Esophagus squamous epithelium (tissue), 5 donors: ENCODE results near the gene DACT2. TPM values are rescaled to one million over a fixed set of nuclear protein-coding genes. Genes with fewer than 3 reads are reported as not detected.
A peak's percentile ranks its signal among the peaks of the same experiment; 100 is the strongest.
"Not testable (repeated sequence)": the region's sequence is repeated elsewhere in the genome, so short reads cannot be mapped to it uniquely, and the experiment has no call there.

Experiments
- DNase-seq: peaks from one replicate; lab custom pipeline; 2025; lab: John Stamatoyannopoulos, UW
- H3K27ac ChIP-seq, 4 donors: fragments of 200-600 bp; sonication (generic); one replicate each; pipeline ENCODE4 v1.5.1; 2016 to 2019; ENCODE audit warnings: mild to moderate bottlenecking in 1 of 4
- H3K27me3 ChIP-seq, 4 donors: fragments of 200-600 bp; sonication (generic); 1 replicate in 3 of 4; 2 replicates in 1 of 4; pipeline versions ENCODE4 v1.5.1 to v1.6.0; 2017 to 2021; ENCODE audit warnings: antibody characterized with exemption in 1 of 4
- H3K36me3 ChIP-seq, 3 donors: fragments of 200-600 bp; sonication (generic); one replicate each; pipeline ENCODE4 v1.5.1; 2016 to 2019
- H3K4me1 ChIP-seq, 3 donors: fragments of 200-600 bp; sonication (generic); one replicate each; pipeline ENCODE4 v1.5.1; 2017 to 2019
- H3K4me3 ChIP-seq, 4 donors: fragments of 200-600 bp; sonication (generic); 1 replicate in 3 of 4; 2 replicates in 1 of 4; pipeline ENCODE4 v1.5.1; 2016 to 2019; ENCODE audit warnings: mild to moderate bottlenecking in 2 of 4, moderate library complexity in 1 of 4
- H3K9me3 ChIP-seq, 3 donors: fragments of 200-600 bp; sonication (generic); one replicate each; pipeline ENCODE4 v1.5.1; 2016 to 2019
- CTCF ChIP-seq, 6 experiments: fragments of 450-650 bp in 4 of 6; fragments of 200-600 bp in 2 of 6; sonication (generic) in 2 of 6; IDR thresholded peaks; one replicate each; pipeline ENCODE4 v1.5.1; 2016 to 2019; ENCODE audit warnings: antibody characterized with exemption in 6 of 6, mild to moderate bottlenecking in 4 of 6, moderate library complexity in 4 of 6
- POLR2A ChIP-seq, 4 donors: fragments of 450-650 bp; IDR thresholded peaks; one replicate each; pipeline ENCODE4 v1.6.1; 2017; ENCODE audit warnings: antibody characterized with exemption in 4 of 4, mild to moderate bottlenecking in 4 of 4, moderate library complexity in 3 of 4
- WGBS, 2 donors: methylation state at CpG; one replicate each; pipeline ENCODE4 v1.1.5; 2018; 5-methylcytosine and 5-hydroxymethylcytosine counted together
- intact Hi-C: fragments of 100-400 bp; cut with DNase I; formaldehyde crosslinking; loops from one replicate; pipeline ENCODE4 v1.15.0; 2022
- total RNA-seq, 4 donors: library from RNA; depleted of rRNA; stranded (reverse); fragments of >200 nt; gene quantifications; one replicate each; pipeline ENCODE4 v1.1.0, GENCODE V29; 2016
- donor health status: DM: yes; HTN: yes; CAD: no.

The DACT2 gene
- total RNA-seq, 4 donors from 2014 or later = 0.57 to 2.8 (median 1.9) TPM

- intact Hi-C loops = no loop called here
- TF ChIP-seq CTCF (IDR thresholded peaks at IDR 0.05) = no peak
- no peak for DNase-seq
- H3K4me1 ChIP-seq = peaks cover 16 to 56% (median 21%) of the 10 kb centered on the region in 3 donors
- no peaks in the 10 kb centered on the region for H3K36me3 ChIP-seq
- H3K27ac ChIP-seq = peak overlapping the region in 1 of 4 donors; percentile 64
- WGBS, 2 donors = 28 to 41% methylated on average over 6 to 12 of the region's 12 CpGs
- peaks cover 0 to 65% (median 0%) of the 10 kb centered on the region in 4 donors for H3K27me3 ChIP-seq
- H3K9me3 ChIP-seq = peaks cover 0 to 13% (median 0%) of the 10 kb centered on the region in 3 donors
- H3K4me3 ChIP-seq = peak overlapping the region in 1 of 4 donors; percentile 64
These were observed 1.5 kb downstream of the DACT2 start for GRCh38 chr6:168318090-168318489.

GRCh38 chr6:168315596-168315995 lies 4.0 kb downstream of the DACT2 start:
- DNase-seq = no peak
- Histone ChIP-seq H3K4me3 (no peak overlapping the region), H3K27ac (peak overlapping the region in 1 of 4 donors; percentile 45), H3K36me3 (no peaks in the 10 kb centered on the region), H3K4me1 (peaks cover 17 to 68% (median 21%) of the 10 kb centered on the region in 3 donors), H3K9me3 (no peaks in the 10 kb centered on the region), H3K27me3 (peaks cover 0 to 47% (median 0%) of the 10 kb centered on the region in 4 donors)
- intact Hi-C loops = no loop called here
- 40 to 45% methylated on average over 5 of the region's 5 CpGs for WGBS, 2 donors
- TF ChIP-seq POLR2A (IDR thresholded peaks at IDR 0.05) (no peak), CTCF (IDR thresholded peaks at IDR 0.05) (no peak)

DNA sequence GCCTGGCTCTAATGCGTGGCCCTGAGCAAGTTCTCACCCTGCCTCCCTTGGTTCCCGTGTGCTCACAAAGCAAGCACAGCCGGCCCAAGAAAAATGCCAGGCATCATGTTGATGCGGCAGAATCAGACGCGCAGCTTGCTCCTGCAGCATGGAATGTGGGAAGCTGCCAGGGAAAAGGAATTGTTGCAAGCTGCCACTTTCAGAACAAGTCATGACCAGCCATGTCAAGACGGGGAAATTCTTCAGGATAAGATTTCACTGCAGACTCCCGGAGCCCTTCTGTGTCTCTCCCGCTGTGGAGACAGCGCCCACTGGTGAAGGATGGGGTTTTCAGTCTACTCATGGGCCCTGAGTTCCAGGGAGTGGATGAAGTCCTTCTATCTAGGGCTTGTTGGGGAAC lies 4.6 kb downstream of the DACT2 start:
- no peak for DNase-seq
- peaks cover 0 to 41% (median 0%) of the 10 kb centered on the region in 4 donors for H3K27me3 ChIP-seq
- intact Hi-C loops = no loop called here
- H3K4me1 ChIP-seq = peaks cover 17 to 63% (median 21%) of the 10 kb centered on the region in 3 donors
- peak overlapping the region in 2 of 4 donors; percentile 1 to 45 for H3K27ac ChIP-seq
- WGBS, 2 donors = 20 to 39% methylated on average over 7 of the region's 10 CpGs
- no peak for TF ChIP-seq POLR2A (IDR thresholded peaks at IDR 0.05)
- peak in 5 of 6 experiments; percentile 17 to 50 (median 32) for TF ChIP-seq CTCF (IDR thresholded peaks at IDR 0.05)
- no peak overlapping the region for H3K4me3 ChIP-seq
- H3K36me3 ChIP-seq = no peaks in the 10 kb centered on the region
- no peaks in the 10 kb centered on the region for H3K9me3 ChIP-seq

DNA sequence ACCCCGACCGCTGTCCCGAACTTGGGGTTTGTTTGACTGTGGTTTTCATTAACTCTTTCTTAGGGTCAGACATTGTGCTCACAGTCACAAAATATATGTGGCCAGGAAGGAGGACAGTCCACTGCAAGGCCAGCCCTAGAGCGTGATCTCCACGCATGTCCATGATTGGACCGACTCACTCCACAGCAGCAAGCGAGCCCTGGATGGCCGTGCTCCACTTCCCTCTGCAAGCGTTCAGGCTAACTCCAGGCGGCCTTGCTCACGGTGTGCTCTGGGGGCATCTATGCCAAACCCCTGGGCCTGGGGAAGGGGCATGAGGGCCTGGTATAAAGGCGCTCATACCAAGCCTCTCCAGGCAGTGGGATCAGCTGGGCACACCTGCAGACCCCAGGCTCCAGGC lies 5.6 kb downstream of the DACT2 start:
- Histone ChIP-seq H3K4me1 (peaks cover 14 to 54% (median 17%) of the 10 kb centered on the region in 3 donors), H3K27ac (peak overlapping the region in 3 of 4 donors; percentile 1 to 38 (median 21)), H3K9me3 (no peaks in the 10 kb centered on the region), H3K36me3 (peaks cover 0 to under 1% (median 0%) of the 10 kb centered on the region in 3 donors), H3K4me3 (no peak overlapping the region), H3K27me3 (peaks cover 0 to 32% (median 0%) of the 10 kb centered on the region in 4 donors)
- intact Hi-C loops = no loop called here
- TF ChIP-seq CTCF (IDR thresholded peaks at IDR 0.05) = no peak
- TF ChIP-seq POLR2A (IDR thresholded peaks at IDR 0.05) = no peak
- DNase-seq = no peak
- 71 to 72% methylated on average over 5 to 6 of the region's 12 CpGs for WGBS, 2 donors

DNA sequence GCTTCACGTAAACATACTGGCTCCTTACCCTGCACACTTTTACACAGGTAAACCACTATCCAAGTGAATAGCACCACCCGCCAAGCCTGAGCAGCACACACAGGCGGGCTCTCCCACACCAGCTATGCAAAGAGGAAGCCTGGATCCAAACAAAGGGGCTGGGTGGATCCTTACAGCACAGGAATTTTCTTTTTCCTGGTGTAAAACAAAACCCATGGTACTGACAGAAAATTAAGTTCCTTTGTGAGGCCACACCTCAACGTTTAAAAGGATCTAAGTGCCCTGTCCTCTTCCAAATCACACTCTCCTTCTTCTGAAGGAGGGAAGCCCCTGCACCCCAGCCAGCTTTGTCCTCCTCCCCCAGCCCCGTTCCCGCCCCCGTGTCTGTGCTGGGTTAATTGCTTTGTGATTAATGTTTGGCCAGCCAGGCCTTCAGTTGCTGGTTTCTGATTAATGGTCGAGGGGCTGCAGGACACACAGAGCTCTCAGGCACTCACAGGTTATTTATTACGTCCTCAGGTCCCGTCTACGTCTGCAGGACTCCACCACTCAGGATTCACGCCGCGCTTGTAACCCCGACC lies 6.1 kb downstream of the DACT2 start:
- peaks cover 0 to 6% (median 0%) of the 10 kb centered on the region in 3 donors for H3K36me3 ChIP-seq
- intact Hi-C loops = no loop called here
- DNase-seq = no peak
- peaks cover 0 to 27% (median 0%) of the 10 kb centered on the region in 4 donors for H3K27me3 ChIP-seq
- H3K4me1 ChIP-seq = peaks cover 9 to 49% (median 17%) of the 10 kb centered on the region in 3 donors
- WGBS, 2 donors = 48 to 51% methylated on average over 10 to 15 of the region's 15 CpGs
- TF ChIP-seq POLR2A (IDR thresholded peaks at IDR 0.05) = no peak
- no peak overlapping the region for H3K4me3 ChIP-seq
- peak overlapping the region in 2 of 4 donors; percentile 21 to 38 for H3K27ac ChIP-seq
- H3K9me3 ChIP-seq = no peaks in the 10 kb centered on the region

- H3K4me3 ChIP-seq, DNase-seq, H3K27ac ChIP-seq, intact Hi-C loops, H3K9me3 ChIP-seq: not testable (repeated sequence)
- 78 to 80% methylated on average over 8 of the region's 8 CpGs for WGBS, 2 donors
- Histone ChIP-seq H3K4me1 (peaks cover 9 to 43% (median 17%) of the 10 kb centered on the region in 3 donors), H3K36me3 (peaks cover 0 to 18% (median 0%) of the 10 kb centered on the region in 3 donors), H3K27me3 (peaks cover 0 to 20% (median 0%) of the 10 kb centered on the region in 4 donors)
These were observed 7.5 kb downstream of the DACT2 start for GRCh38 chr6:168312125-168312507.
